Measurements from ENCODE around the gene CDYL. TPM values are rescaled to one million over a fixed set of nuclear protein-coding genes. Genes with fewer than 3 reads are reported as not detected.
"Not testable (repeated sequence)": the region's sequence is repeated elsewhere in the genome, so short reads cannot be mapped to it uniquely, and the experiment has no call there.

Gene CDYL
- polyA plus RNA-seq, 1 experiment: 21.9 TPM

DNA sequence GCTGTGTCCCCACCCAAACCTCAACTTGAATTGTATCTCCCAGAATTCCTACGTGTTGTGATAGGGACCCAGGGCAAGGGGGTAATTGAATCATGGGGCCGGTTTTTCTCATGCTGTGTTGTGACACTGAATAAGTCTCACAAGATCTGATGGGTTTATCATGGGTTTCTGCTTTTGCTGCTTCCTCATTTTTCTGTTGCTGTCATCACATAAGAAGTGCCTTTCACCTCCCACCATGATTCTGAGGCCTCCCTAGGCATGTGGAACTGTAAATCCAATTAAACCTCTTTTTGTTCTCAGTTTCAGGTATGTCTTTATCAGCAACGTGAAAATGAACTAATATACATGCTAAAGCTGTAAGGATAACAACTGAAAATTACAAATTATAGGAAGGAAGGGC lies 88.3 kb downstream of the CDYL start:
- POLR2A ChIA-PET: no interaction called here
- H3K4me3 ChIP-seq (ENCODE audit: low read depth, low read length): no peak overlapping the region

DNA sequence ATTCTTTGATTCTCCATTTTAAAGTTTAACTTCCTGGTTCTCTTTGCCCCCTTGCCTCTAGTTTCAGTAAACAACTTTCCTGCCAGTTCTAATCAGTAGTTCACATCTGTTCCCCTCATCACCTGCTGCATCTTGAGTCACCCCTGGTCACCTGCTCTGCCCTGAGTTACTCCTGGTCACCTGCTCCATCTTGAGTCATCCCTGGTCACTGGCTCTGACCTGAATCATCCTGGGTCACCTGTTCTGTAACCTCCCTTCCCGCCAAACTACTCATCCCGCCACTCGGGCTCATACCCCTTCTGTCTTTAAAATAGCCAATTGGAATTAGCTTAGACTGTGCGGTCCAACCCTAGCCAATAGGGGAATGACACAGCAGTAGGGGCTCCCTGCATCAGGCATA lies 88.8 kb downstream of the CDYL start:
- POLR2A ChIA-PET; H3K27me3 ChIP-seq (ENCODE audit: control insufficient read depth, insufficient read depth, low read length); DNase-seq (ENCODE audit: low read depth); H3K36me3 ChIP-seq (ENCODE audit: control insufficient read depth, insufficient read depth, low read length); CTCF ChIA-PET; H3K4me3 ChIP-seq (ENCODE audit: low read depth, low read length): not testable (repeated sequence)

More for the DNA sequence above, 88.3 kb downstream of the CDYL start:
- DNase-seq (ENCODE audit: low read depth): no peak
- CTCF ChIA-PET: no interaction called here
- no peaks in the 10 kb centered on the region for H3K36me3 ChIP-seq (ENCODE audit: control insufficient read depth, insufficient read depth, low read length)
- no peaks in the 10 kb centered on the region for H3K27me3 ChIP-seq (ENCODE audit: control insufficient read depth, insufficient read depth, low read length)
- no peak for TF ChIP-seq CTCF (IDR thresholded peaks at IDR 0.05; ENCODE audit: insufficient read depth, low read depth, low read length)

- DNase-seq (ENCODE audit: low read depth): no peak
- POLR2A ChIA-PET: no interaction called here
- H3K27me3 ChIP-seq (ENCODE audit: control insufficient read depth, insufficient read depth, low read length): no peaks in the 10 kb centered on the region
- H3K4me3 ChIP-seq (ENCODE audit: low read depth, low read length): no peak overlapping the region
- H3K36me3 ChIP-seq (ENCODE audit: control insufficient read depth, insufficient read depth, low read length): no peaks in the 10 kb centered on the region
- CTCF ChIA-PET: interaction anchor here (0.9 to 1.4 kb wide), 3 partner anchors 8 to 65 kb away, joined by 3 read pairs; no protein-coding TSS in a partner anchor
- no peak for TF ChIP-seq CTCF (IDR thresholded peaks at IDR 0.05; ENCODE audit: insufficient read depth, low read depth, low read length)
These were observed 94.8 kb downstream of the CDYL start for GRCh38 chr6:4870821-4871494.

GRCh38 chr6:4871825-4872224 lies 95.6 kb downstream of the CDYL start:
- POLR2A ChIA-PET: no interaction called here
- no peak for TF ChIP-seq CTCF (IDR thresholded peaks at IDR 0.05; ENCODE audit: insufficient read depth, low read depth, low read length)
- Histone ChIP-seq H3K27me3 (ENCODE audit: control insufficient read depth, insufficient read depth, low read length) (no peaks in the 10 kb centered on the region), H3K4me3 (ENCODE audit: low read depth, low read length) (no peak overlapping the region), H3K36me3 (ENCODE audit: control insufficient read depth, insufficient read depth, low read length) (no peaks in the 10 kb centered on the region)
- no peak for DNase-seq (ENCODE audit: low read depth)
- CTCF ChIA-PET: interaction anchor here (1.2 kb wide), 1 partner anchor 9 kb away, joined by 3 read pairs; no protein-coding TSS in a partner anchor

DNA sequence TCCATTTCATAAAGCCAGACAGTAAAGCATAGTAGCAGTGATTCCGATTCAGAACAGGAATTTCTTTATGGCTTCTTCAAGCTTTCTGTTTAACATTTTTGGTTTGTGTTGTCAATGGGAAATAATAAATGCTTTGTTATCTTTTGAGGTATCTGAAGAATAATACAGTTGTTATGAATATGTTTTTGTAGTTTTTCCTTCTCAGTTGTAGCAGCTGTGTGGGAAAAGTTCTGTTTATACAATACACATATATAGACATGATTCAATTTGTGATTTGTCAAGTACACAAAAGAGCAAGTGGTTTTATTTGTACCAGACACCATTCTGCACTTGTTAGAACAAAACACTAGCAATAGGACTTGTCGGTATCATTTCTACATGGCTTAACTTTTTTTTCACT lies 96.6 kb downstream of the CDYL start:
- Histone ChIP-seq H3K36me3 (ENCODE audit: control insufficient read depth, insufficient read depth, low read length) (no peaks in the 10 kb centered on the region), H3K27me3 (ENCODE audit: control insufficient read depth, insufficient read depth, low read length) (no peaks in the 10 kb centered on the region), H3K4me3 (ENCODE audit: low read depth, low read length) (no peak overlapping the region)
- ChIA-PET POLR2A (no interaction called here), CTCF (no interaction called here)
- DNase-seq (ENCODE audit: low read depth): no peak
- TF ChIP-seq CTCF (IDR thresholded peaks at IDR 0.05; ENCODE audit: insufficient read depth, low read depth, low read length): no peak

- ChIA-PET POLR2A (no interaction called here), CTCF (interaction anchor here (0.8 kb wide), 1 partner anchor 130 kb away, joined by 3 read pairs; no protein-coding TSS in a partner anchor)
- no peak for DNase-seq (ENCODE audit: low read depth)
- TF ChIP-seq CTCF (IDR thresholded peaks at IDR 0.05; ENCODE audit: insufficient read depth, low read depth, low read length): no peak
- Histone ChIP-seq H3K36me3 (ENCODE audit: control insufficient read depth, insufficient read depth, low read length) (no peaks in the 10 kb centered on the region), H3K4me3 (ENCODE audit: low read depth, low read length) (no peak overlapping the region), H3K27me3 (ENCODE audit: control insufficient read depth, insufficient read depth, low read length) (no peaks in the 10 kb centered on the region)
These were observed 97.7 kb downstream of the CDYL start for GRCh38 chr6:4873928-4874327.
